NCI-H748 (cell line): ENCODE data around the gene PTPRN2.

Source experiments
- DNase-seq: peaks from one replicate; lab custom pipeline; 2025; ENCODE audit not compliant: unreplicated experiment; lab: John Stamatoyannopoulos, UW

Gene PTPRN2

DNA sequence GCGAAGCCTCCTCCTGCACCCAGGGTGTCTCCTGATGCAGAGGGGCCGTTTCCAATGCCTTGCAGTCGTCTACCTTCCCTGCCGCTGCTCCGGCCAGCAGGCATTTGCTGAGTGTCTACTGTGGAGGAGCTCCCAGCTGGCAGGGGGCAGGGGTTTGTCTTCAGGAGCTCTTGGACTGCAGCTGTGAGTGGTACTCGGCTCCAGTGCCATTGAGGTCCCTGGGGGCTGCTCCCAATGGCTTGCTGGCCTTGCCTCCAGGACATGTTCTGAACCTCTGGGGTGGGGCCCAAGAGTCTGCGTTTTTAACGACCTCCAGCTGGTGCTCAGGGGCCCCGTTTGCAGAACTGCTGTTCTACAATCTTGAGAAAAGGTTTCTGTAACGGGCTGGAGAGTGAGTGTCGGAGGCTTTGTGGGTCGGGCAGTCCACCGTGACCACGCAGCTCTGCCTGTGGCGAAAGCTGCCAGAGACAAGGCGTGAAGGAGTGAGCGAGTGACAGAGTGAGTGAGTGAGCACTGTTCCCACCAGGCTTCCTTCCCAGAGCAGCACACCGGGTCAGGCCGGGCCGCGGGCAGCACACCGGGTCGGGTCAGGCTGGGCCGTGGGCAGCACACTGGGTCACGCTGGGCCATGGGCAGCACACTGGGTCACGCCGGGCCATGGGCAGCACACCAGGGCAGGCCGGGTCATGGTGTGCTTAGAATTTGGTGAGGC lies 520.2 kb downstream of the PTPRN2 start:
- no peak for DNase-seq

DNA sequence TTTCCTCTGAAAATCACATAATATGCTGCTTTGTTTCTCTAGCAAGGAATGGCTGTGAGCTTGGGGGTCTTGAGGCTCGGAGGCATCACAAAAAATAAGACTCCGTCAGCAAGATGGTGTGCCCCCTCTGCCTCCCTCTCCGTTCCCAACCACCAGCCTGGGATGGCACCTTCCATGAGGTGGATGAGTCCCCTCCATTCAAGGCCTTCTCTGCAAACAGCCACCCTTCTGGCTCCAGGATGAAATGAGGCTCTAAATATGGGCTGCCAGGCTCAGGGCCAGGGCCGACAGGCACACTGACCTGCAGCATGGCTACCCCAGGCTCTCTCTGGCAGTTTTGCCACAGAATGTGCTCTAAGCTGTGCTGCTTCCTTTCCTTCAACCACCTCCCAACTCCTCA lies 521.5 kb downstream of the PTPRN2 start:
- DNase-seq: no peak

DNA sequence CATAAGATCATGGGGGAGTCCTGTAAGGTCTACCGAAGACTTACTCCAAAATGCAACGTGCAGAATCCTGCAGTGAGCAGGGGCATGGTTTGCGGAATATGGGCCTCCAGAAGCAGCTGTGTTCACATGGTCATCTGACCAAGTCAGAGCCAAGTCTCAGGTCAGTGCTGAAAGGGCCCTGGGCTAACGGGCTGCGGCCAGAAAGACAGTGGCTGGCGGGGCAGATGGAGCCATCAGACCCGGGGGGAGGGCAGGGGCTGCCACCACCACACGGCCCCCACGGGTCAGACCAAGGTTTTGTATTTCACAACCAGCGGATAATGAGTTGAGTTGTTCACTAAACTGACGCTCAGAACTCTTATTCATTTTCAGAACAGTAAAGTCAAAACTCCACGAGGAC lies 522.3 kb downstream of the PTPRN2 start:
- DNase-seq: no peak

DNA sequence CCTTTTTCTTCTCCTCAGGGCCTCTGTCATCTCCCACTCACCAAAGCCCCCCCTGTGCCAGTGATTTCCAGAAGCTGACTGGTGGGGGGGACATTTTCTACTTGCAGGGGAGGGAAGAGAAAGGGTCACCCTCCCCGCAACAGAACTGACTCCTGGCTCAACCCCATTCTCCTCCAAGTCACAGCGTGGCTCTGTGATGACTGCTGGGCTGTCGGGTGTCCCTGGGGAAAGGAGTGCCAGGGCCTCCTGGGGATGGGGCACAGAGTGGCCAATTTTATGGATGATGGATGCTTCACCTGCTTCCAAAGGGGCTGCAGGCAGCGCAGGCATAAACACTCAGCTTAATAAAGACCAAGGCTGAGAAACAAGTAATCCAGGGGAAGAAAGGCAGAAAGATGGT lies 523.0 kb downstream of the PTPRN2 start:
- DNase-seq: no peak

DNA sequence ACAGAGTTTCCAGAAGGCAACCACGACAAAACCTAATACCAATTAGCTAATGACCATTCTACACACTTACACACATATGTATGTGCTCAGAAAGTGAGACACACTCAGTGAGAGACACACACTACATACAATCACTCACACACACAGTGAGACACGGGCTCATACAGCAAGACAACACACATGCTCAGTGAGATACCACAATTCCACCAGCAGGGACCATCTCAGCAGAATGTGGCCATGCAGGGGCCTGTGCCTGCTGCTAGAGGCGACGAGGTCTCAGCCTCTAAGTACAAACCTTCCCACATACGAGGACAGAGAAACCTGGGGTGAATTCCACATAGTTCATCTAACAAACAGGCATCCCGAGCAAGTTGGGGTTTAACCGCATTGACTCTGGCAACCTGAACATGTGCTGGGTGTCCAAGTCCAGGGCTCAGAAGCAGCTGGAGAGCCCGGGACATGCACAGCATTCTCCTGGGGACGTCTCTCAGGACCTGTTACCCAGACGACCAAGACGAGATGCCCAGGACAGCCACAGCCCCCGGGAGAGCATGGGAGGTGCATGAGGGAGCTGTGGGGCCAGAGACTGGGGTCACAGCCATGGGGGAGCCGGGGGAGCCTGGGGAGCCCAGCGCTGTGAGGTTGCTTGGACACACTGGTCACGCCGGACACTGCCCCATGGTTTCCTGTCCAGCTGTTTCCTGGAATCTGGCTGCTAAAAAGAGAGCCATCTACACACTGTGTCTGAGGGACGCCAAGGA lies 523.6 kb downstream of the PTPRN2 start:
- DNase-seq: no peak

DNA sequence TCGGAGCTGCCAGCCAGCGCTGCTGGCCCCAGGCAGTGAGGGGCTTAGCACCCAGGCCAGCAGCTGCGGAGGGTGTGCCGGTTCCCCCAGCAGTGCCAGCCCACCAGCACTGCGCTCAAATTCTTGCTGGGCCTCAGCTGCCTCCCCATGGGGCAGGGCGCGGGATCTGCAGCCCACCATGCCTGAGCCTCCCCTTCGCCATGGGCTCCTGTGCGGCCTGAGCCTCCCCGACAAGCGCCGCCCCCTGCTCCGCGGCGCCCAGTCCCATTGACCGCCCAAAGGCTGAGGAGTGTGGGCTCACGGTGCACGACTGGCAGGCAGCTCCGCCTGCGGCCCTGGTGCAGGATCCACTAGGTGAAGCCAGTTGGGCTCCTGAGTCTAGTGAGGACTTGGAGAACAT lies 525.0 kb downstream of the PTPRN2 start:
- DNase-seq: no peak

DNA sequence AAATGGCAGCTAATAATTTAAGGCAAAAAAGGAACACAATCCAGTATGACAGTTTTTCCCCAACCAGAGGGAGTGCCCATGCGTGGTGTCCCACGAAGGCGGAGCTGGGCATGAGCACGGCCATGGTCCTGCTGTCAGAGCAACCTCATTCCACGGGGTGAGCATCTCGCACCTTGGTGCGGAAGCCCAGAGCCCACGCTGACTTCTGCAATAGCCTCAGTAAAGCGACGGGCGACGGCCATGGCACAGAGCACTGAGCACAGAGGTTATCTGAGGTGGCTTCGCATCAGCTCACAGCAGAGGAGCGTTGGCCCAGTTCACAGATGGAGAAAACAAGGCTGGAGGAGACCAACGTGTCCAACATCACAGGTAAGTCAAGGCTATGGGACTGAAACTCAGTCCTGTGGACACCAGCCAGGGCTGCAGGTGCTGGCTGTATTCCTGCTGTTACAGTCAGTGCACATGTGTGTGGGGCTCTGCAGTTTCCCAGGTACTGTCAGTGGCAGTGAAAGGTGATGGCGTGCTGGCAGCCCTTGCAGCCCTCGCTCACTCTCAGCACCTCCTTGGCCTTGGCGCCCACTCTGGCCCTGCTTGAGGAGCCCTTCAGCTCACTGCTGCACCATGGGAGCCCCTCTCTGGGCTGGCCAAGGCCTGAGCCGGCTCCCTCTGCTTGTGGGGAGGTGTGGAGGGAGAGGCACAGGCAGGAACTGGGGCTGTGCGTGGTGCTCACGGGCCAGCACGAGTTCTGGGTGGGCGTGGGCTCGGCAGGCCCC lies 525.6 kb downstream of the PTPRN2 start:
- DNase-seq: no peak

DNA sequence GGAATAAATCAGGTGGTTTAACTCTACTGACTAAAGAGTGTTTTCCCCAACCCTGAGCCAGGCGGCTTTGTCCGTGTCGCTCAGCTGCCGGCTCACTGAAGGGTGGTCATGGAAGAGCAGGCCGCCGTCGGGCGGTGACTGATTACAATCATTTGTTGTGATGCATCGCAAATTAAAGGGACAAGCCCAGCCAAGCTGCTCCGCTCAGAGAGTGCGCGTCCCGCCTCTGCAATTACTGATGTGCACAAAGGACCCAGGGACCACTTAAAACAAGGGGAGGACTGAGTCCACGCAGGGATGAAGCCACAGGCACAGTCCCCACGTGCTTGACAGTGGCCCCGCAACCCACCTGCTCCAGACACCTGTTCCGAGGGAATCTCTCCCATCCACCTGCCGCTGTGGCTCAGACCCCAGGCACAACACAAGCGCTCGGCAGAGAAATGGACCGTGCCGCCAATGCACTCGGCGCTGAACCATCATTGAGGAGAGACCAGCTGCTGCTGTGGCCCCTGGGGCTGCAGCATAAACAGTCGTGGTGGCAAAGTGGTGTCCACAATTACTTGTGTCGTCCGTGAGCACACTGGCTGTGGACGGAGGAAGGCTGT lies 526.5 kb downstream of the PTPRN2 start:
- DNase-seq: no peak

DNA sequence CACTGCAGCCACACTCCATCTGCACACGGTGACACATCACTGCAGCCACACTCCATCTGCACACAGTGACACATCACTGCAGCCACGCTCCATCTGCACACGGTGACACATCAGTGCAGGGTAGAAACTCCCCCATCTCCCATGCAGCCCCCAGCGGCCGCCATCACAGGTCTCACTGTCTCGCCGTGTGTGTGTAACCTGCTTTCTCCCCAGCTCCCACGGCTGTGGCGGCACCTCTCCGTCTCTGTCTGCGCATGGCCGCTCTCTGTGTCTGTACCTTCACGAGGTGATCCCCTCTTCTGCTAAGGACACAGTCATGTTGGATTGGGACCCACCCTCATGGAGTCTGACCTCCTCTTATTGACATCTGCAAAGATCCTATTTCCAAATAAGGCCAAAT lies 527.4 kb downstream of the PTPRN2 start:
- no peak for DNase-seq

DNA sequence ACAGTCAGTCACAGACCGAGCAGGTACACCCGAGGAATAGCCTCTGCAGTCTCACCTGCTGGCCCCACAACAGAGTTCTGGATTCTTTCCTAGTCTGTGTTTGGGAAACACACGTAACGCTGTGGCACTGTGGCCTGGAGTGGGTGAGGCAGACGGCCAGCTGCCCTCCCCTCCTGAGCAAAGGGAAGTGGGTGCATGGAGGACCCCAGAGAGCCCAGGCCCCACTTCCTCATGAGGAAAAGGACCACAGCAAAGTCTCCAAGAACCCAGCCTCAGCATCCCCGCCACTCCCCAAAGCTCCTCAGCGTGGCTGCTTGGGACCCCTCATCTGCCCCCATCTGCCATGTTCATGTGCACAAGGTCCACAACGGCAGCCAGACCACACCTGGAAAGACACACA lies 530.2 kb downstream of the PTPRN2 start:
- DNase-seq: no peak

DNA sequence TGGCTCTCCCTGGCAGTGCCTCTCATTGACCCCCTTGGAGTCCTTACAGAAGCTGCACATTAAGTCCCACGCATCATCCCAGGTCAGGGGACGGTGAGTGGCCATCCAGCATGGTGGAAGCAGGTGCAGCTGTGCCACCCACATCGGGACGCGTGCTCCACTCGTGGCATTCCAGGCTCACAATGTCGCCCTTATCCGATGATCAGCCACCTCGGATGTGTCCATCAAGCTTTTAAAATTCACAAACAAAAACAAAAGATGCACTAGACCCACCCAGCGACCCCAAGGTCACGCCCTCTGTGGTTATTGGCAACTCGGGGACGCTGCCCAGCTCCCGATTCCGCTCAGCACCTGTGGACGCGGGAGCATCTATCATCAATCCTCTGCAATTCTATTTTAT lies 530.9 kb downstream of the PTPRN2 start:
- DNase-seq: no peak

DNA sequence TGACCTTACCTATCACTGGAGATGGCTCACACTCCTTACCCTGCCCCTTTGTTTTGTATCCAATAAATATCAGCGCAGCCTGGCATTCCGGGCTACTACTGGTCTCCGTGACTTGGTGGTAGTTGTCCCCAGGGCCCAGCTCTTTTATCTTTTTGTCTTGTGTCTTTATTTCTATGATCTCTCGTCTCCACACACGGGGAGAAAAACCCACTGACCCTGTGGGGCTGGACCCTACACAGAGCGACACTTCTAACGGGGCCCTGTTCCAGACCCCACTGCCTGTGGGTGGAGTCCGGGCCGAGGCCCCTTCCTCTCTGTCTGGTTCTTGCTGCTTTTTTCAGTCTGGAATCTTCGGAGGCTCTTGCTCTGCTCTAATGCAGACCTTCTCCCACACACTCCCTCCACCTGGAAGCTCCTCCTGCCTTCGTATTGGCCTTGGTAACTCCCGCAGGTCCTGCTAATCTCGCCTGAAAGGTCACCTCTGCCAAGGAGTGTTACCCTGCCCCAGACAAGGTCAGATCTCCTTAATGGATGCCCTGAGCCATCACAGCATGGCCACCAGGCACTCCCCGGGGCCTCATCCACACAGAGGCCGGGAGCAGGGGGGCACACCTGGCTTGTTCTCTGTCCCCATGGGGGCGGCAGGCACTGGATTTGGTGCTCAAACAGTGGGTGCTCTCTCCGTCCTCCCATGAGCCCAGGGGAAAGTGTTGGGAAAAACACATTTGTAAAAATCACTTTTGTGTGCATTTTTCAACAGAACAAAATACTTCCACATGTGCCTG lies 531.7 kb downstream of the PTPRN2 start:
- no peak for DNase-seq

DNA sequence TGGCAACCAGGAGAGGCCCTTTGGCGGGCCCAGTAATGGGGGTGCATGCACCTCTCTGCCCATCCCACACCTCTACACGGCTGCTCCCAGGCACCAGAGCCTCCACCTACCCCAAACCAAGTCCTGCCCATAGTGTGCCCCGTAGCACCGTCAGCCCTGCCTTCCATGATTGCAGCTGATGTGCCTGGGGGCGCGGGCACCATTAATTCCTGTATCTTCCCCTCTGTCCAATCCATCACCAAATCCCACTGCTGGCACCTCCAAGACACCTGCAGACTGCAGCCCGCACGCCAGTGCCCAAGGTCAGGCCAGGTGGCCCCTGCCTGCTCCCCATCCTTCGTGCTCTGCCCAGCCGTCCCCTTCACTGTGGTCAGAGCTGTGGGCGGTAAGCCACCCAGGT lies 533.0 kb downstream of the PTPRN2 start:
- DNase-seq: no peak

DNA sequence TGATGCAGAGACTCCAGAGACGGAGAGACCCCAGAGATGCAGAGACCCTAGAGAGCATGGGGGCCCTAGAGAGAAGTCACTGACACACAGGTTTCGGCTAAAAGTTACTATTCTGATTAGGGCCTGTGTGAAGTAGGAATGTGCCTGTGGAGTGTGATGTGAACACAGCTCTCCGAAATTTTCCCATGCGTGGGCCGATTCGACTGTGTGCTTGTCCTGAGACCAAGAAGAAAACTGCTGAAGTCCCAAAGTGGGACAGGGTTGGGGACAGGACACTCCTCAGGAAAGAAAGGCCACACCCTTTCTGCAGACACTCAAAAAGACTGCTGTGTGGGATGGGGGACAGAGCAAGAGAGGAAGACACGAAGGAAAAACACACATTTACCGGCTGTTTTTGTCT lies 533.5 kb downstream of the PTPRN2 start:
- no peak for DNase-seq

DNA sequence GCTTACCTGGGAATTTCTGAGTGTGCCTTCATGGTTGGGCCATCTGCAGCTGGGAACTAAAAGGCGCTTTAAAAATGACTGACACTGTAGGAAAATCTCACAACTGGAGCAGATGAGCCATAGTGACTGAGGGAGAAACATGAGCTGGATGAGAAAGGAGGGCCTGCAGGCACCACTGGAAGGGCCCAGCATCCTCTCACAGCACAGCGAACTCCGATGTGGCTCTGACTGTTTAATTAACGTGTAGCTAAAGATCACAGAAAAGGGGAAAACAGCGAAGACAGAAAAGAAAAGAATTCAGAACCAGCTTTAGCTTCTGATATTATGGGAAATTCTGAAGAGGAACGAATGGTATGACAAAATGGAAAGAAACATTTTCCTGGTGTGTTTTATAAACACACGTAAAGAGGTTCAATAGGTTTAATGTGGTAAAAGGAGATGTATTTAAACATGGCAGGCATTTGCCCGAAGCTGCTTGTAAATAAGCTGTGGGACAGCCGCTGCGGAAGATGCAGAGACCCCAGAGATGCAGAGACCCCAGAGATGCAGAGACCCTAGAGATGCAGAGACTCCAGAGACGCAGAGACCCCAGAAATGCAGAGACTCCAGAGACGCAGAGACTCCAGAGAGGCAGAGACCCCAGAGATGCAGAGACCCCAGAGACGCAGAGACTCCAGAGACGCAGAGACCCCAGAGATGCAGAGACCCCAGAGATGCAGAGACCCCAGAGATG lies 534.3 kb downstream of the PTPRN2 start:
- DNase-seq: no peak

DNA sequence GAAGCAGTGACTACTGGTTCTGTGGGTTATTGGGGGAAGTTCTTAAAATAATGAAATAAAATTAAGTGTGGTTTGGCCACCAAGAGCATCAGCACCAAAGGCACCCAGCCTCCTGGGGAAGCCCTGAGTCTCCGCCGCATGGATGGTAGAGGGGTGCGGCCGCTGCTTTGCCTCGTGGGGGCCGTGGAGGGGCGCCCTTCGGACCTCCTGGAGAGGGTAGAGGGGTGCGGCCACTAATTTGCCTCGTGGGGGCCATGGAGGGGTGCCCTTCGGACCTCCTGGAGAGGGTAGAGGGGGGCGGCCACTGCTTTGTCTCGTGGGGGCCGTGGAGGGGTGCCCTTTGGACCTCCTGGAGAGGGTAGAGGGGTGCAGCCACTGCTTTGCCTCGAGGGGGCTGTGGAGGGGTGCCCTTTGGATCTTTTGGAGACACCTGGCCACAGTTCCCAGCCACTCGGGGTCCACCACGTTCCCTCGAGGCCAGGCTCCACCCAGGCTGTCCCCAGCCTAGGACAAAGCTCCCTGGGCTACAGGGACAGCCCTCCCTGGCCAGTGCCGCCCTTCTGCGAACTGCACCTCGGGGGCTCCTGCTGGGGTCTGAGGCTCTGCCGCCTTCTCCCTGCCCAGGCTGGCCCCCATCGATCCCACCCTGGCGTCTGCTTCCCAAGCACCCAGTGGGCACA lies 535.1 kb downstream of the PTPRN2 start:
- DNase-seq: no peak

DNA sequence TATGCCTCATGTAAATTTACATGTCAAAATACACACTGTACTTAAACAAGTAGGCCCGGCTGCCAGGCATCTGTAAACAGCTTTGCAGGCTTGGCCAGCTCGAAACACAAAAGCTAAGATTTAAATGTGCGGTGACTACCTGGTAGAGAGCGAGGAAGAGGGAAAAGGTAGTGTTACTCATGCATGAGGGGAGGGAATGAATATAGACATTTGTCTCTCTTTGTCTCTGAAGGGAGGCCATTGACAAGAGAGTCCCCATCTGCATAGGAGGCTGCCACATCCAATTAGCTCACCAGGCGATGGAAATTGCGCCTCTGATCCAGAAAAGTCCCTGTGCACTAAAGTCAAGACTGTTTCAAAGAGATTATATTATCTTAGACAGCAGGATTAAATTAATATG lies 535.8 kb downstream of the PTPRN2 start:
- no peak for DNase-seq

DNA sequence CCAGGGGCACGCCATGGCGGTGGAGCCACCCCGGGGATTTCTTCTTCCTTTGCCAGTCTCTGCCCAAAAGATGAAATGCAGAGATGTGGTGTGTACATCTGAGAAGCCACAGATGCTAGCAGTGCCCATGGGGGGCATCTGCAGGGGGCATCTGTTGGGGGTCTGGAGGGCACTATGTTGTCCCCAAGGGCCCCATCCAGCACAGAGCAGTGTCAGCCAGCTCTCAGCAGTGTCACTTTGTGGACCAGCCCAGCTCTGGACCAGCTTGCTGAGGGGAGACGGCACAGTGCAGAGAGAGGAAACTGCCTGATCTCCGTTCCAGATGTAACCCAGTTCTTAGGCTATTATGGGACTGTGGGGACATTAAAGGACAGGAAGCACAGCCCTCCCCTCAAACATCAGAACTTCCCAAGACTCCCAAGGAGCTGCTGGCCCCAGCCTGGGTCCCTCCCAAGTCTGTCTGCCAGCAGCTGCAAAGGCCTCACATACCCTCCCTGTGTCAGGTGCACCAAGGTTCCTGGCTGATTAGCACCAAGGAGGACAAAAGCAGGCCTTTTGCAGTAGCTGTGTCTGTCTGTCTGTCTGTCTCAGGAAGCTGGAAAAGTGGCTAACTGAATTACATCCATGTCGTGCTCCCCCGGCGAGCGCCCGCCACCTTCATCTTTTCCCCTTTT lies 536.5 kb downstream of the PTPRN2 start:
- no peak for DNase-seq

DNA sequence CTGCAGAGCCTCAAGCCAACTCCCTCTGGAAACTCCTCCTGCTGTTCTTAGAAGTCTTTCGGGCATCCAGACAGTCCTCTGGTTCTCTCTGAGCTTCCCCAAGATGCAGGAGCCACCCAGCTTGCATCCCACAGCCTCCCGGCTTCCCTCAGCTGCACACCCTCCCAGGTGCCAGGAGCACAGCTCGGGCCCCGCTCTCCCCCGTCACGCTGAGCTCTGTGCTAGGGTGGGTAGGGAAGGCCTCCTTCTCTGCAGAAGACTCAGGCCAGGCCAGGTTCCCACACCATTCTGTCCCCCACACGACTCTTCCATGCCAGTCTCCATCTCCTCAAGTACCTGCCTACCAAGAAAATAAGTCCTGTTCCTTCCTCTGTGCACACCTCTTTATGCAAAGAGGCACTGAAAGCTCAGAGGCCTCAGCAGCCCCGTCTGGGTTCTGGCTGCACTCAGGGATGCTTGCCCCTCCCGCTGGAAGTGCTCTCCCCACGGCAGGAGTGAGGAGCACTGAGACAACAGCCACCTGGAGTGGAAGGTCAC lies 537.1 kb downstream of the PTPRN2 start:
- DNase-seq: no peak
